ENCODE measurements around the gene SHC4. TPM values are rescaled to one million over a fixed set of nuclear protein-coding genes. Genes with fewer than 3 reads are reported as not detected.
A peak's percentile ranks its signal among the peaks of the same experiment; 100 is the strongest.

SHC4 gene
- total and polyA plus RNA-seq, 9 of the 15 experiments (the other 6 are each of a cell fraction or from before 2014, with no cell fraction given), result 0.43 to 1.2 (median 0.67) TPM

DNA sequence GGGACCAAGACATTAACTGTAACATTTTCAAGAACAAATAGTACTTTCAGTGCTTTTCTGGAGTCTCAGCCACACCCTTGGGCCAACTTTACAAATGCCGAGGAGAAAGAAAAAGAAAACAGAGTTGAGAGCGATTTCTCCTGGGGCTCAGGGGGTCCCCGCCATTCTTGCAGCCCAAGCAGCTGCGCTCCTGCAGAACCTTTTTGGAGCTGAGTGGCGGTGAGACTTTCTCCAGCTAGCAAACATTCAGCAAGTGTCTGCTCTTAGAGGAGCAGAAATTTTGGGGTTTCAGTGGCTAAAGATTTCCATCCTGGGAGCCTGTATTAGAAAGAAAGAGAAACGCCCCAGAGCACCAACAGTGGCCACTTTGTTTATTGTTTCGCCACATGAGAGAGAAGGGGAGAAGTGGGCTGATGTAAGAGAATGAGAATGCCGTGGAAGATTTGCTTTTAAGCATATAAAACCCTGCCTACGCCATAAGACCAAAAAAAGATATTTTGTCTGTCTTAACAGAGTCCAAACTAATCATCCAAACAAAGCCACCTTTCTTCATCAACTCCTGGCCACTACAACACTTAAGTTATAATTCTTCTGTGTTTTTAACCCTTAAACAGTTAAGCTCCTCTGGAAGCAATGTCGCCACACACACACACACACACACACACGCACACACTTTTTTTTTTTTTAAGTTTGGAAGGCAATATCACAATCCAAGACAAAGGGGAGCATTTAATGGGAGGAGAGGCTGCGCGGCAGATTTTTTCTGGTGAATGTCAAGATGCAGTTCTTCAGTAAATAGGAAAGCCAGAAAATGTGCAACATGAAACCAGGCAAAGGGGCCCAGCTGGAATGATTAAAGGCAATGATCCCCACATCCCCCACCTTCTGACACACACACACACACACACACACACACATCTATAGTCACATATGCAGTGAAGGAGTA is 66.6 kb downstream of the SHC4 start (continued):
- TF ChIP-seq, protein P1, sequence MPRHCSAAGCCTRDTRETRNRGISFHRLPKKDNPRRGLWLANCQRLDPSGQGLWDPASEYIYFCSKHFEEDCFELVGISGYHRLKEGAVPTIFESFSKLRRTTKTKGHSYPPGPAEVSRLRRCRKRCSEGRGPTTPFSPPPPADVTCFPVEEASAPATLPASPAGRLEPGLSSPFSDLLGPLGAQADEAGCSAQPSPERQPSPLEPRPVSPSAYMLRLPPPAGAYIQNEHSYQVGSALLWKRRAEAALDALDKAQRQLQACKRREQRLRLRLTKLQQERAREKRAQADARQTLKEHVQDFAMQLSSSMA (CRISPR knock-in tag; IDR thresholded peaks at IDR 0.05), result no peak
- no peak for TF ChIP-seq ZNF551 (CRISPR knock-in tag; IDR thresholded peaks at IDR 0.05)

DNA sequence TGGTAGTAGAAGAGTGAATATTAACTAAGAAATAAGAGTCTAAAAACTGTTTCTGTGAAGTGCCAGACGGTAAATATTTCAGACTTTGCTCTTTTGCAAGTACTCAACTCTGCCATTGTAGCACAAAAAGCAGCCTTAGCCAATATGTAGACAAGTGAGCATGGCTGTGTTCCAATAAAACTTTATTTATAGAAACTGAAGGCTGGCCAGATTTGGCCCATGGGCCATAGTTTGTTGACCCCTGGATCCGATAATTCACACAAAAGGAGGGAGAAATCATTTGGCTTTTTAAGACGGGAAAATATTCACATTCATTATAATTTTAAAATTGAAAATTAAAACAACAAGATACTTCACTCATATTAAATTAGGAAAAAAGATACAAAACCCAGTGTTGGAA is 70.4 kb downstream of the SHC4 start:
- no peak for TF ChIP-seq MEF2A (IDR thresholded peaks at IDR 0.05; ENCODE audit: control insufficient read depth, low read depth, low read length)
- TF ChIP-seq DPF2 (IDR thresholded peaks at IDR 0.05), result no peak
- no peak for TF ChIP-seq ZNF324 (CRISPR knock-in tag; IDR thresholded peaks at IDR 0.05)
- no peak for TF ChIP-seq KDM2B (CRISPR knock-in tag; IDR thresholded peaks at IDR 0.05)
- no peak for TF ChIP-seq NR2C1 (IDR thresholded peaks at IDR 0.05)
- TF ChIP-seq NR2C1 (tag; IDR thresholded peaks at IDR 0.05), result no peak
- TF ChIP-seq, protein P2, sequence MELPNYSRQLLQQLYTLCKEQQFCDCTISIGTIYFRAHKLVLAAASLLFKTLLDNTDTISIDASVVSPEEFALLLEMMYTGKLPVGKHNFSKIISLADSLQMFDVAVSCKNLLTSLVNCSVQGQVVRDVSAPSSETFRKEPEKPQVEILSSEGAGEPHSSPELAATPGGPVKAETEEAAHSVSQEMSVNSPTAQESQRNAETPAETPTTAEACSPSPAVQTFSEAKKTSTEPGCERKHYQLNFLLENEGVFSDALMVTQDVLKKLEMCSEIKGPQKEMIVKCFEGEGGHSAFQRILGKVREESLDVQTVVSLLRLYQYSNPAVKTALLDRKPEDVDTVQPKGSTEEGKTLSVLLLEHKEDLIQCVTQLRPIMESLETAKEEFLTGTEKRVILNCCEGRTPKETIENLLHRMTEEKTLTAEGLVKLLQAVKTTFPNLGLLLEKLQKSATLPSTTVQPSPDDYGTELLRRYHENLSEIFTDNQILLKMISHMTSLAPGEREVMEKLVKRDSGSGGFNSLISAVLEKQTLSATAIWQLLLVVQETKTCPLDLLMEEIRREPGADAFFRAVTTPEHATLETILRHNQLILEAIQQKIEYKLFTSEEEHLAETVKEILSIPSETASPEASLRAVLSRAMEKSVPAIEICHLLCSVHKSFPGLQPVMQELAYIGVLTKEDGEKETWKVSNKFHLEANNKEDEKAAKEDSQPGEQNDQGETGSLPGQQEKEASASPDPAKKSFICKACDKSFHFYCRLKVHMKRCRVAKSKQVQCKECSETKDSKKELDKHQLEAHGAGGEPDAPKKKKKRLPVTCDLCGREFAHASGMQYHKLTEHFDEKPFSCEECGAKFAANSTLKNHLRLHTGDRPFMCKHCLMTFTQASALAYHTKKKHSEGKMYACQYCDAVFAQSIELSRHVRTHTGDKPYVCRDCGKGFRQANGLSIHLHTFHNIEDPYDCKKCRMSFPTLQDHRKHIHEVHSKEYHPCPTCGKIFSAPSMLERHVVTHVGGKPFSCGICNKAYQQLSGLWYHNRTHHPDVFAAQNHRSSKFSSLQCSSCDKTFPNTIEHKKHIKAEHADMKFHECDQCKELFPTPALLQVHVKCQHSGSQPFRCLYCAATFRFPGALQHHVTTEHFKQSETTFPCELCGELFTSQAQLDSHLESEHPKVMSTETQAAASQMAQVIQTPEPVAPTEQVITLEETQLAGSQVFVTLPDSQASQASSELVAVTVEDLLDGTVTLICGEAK (IDR thresholded peaks at IDR 0.05), result peak; percentile 96
- TF ChIP-seq, protein P2 (CRISPR knock-in tag; IDR thresholded peaks at IDR 0.05), result peak; percentile 67; the same call in 1 of the 2 replicates
- TF ChIP-seq TCF7L2 (IDR thresholded peaks at IDR 0.05; ENCODE audit: low read depth, low read length), result no peak
- Histone ChIP-seq H3K79me2 (ENCODE audit: control insufficient read depth, insufficient read depth, low read length) (no peaks in the 10 kb centered on the region), H4K20me1 (replicated peaks; ENCODE audit: control insufficient read depth, insufficient read depth, low read length) (no peaks in the 10 kb centered on the region), H3K27me3 (ENCODE audit: control insufficient read depth in 2 of 2, insufficient read depth in 2 of 2, low read length in 2 of 2) (no peaks in the 10 kb centered on the region), H3K36me3 (ENCODE audit: control insufficient read depth, insufficient read depth, low read length) (no peaks in the 10 kb centered on the region), H3K4me1 (replicated peaks in 1 of 2; ENCODE audit: control insufficient read depth in 2 of 2, insufficient read depth in 2 of 2, low read length in 2 of 2) (peaks cover 5 to 17% of the 10 kb centered on the region in 2 experiments; a peak in 4 of 5 replicates), H3K9me3 (replicated peaks; ENCODE audit: control insufficient read depth, insufficient read depth, low read depth, low read length) (no peaks in the 10 kb centered on the region), H3K9me1 (ENCODE audit: control insufficient read depth, insufficient read depth, low read length) (no peaks in the 10 kb centered on the region), H3K9ac (ENCODE audit: insufficient read depth in 1 of 2, low read depth in 2 of 2, low read length in 2 of 2) (no peak overlapping the region), H3K4me3 (no peak overlapping the region), H3K27ac (ENCODE audit: extremely low read depth, low read depth, low read length) (no peak overlapping the region), H2AFZ (ENCODE audit: low read depth, low read length) (peak overlapping the region; percentile 60; the same call in 1 of the 2 replicates), H3K4me2 (ENCODE audit: insufficient read depth, low read length) (no peak overlapping the region)
- BruUV-seq (replicated peaks), result no TSS peak
- CTCF ChIA-PET (ENCODE audit: low intra/inter-chr PET ratio), result no interaction called here
- in situ Hi-C loops (cut with MboI), result no loop called here
- ATAC-seq (no peak), FAIRE-seq (no peak), DNase-seq (ENCODE audit: extremely low read depth in 1 of 4, low spot score in 3 of 4) (no peak)
- WGBS (ENCODE audit: insufficient coverage, low coverage, missing lambda C conversion rate), result 40% methylated on average over 3 of the region's 3 CpGs
- intact Hi-C loops (cut with micrococcal nuclease), result no loop called here
- POLR2A ChIA-PET, result no interaction called here

Data from K562 (cell line).